Astrocyte of the spinal cord (primary cell): Measurements from ENCODE around the gene SETBP1.

Source experiments
- DNase-seq: peaks from one replicate; pipeline ENCODE4 v3.0.0; 2011; ENCODE audit warnings: low read depth, low spot score
- H3K4me3 ChIP-seq: 2 replicates; pipeline ENCODE4 v1.5.1; 2011; ENCODE audit warnings: low read depth, mild to moderate bottlenecking, low read length, moderate library complexity
- CTCF ChIP-seq: IDR thresholded peaks from 2 replicates; pipeline ENCODE4 v1.5.1; 2012; ENCODE audit warnings: low read depth, mild to moderate bottlenecking, low read length, inconsistent platforms
- in situ Hi-C: cut with HindIII; loops from 2 replicates; pipeline ENCODE4 v1.10.0; 2017; ENCODE audit warnings: low sequenced_read_pairs

SETBP1 gene

GRCh38 chr18:44693030-44693784 lies 12.5 kb downstream of the SETBP1 start:
- peak; percentile 33 for DNase-seq
- H3K4me3 ChIP-seq, result no peak overlapping the region
- in situ Hi-C loops, result no loop called here
- no peak for TF ChIP-seq CTCF

- TF ChIP-seq CTCF, result no peak
- H3K4me3 ChIP-seq, result no peak overlapping the region
- no peak for DNase-seq
- in situ Hi-C loops, result no loop called here
Measured at GRCh38 chr18:44695503-44695902, 14.8 kb downstream of the SETBP1 start.

DNA sequence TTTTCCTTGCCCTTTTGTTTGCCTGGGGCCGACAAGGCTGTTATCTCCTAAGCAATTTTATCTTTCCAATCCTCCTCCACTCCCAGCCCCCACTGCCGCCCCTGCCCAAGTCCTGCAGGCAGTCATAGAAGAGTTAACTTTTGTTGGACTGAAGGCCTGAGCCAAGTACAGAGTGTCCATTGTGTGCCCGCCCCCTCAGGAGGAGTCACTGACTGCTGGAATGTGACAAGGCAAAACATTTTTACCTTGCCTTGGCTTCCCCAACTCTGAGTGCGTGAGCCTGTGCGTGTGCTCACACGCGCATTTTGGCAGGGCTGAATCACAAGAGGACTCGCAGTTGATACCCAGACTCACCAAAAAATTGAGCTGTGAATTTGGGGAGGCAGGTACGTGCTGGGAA lies 16.2 kb downstream of the SETBP1 start:
- in situ Hi-C loops, result no loop called here
- DNase-seq, result no peak
- no peak overlapping the region for H3K4me3 ChIP-seq
- TF ChIP-seq CTCF, result no peak

GRCh38 chr18:44697315-44697714 lies 16.6 kb downstream of the SETBP1 start:
- TF ChIP-seq CTCF, result no peak

GRCh38 chr18:44698518-44698917 lies 17.8 kb downstream of the SETBP1 start:
- TF ChIP-seq CTCF, result no peak
- no peak for DNase-seq
- in situ Hi-C loops, result no loop called here
- H3K4me3 ChIP-seq, result no peak overlapping the region

More at GRCh38 chr18:44697315-44697714, 16.6 kb downstream of the SETBP1 start:
- H3K4me3 ChIP-seq, result no peak overlapping the region
- in situ Hi-C loops, result no loop called here
- no peak for DNase-seq

DNA sequence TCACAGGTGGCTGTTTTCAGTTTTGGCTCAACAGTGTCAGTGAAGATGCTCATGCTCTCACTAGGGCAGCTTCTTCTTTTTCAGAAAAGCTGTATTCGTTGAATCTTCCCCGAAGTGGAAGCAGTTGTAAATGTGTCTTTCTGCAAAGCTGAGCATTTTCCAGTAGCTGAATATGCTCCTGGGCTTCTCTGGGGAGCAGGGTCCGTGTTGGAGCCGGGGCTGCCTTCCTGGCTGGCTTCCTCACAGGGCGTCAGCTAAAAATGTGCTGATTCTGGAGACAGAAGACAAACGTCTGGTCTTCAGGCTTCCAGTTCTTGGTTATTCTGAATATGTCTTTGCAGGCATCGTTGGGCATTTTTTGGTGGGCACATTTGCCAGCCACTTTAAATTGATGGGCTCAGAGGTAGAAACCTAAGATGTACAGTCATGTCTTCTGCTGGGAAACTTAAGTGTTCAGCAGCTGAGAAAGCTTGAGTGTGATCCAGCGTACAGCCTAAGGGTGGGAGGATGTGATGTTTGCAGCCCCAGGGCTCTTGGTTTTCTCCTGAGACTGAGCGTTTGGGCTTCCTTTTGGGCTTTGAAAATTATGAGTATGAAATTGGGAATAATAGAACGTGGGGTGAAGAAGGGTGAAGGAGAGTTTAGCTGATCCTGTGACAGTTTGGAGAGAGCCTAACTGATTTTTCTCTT lies 19.0 kb downstream of the SETBP1 start:
- in situ Hi-C loops, result no loop called here

More for the DNA sequence above, 19.0 kb downstream of the SETBP1 start:
- DNase-seq, result no peak
- no peak for TF ChIP-seq CTCF
- H3K4me3 ChIP-seq, result no peak overlapping the region
